NCI-H128 (cell line): Measurements from ENCODE around the gene CLTB.
"Not testable (repeated sequence)": the region's sequence is repeated elsewhere in the genome, so short reads cannot be mapped to it uniquely, and the experiment has no call there.

Experiments used
- DNase-seq: peaks from one replicate; lab custom pipeline; 2025; ENCODE audit not compliant: unreplicated experiment; lab: John Stamatoyannopoulos, UW

Gene CLTB

DNA sequence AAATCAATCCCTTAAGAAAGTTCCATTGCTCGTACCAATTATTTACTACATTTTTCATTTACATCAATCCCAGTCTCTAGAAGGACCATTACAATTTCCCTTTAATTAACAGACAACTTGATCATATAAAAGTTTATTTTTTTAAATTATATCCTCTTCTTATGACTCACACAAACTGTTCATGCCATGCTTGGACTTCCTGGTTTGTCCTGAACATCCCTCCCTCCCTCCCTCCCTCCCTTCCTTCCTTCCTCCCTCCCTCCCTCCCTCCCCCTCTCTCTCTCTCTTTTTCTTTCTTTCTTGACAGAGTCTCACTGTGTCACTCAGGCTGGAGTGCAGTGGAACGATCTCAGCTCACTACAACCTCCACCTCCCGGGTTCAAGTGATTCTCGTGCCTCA, 11.6 kb upstream of the CLTB start:
- DNase-seq, result no peak

GRCh38 chr5:176426876-176427275, 10.5 kb upstream of the CLTB start:
- no peak for DNase-seq

- no peak for DNase-seq
Observed at GRCh38 chr5:176425791-176426190, 9.5 kb upstream of the CLTB start.

- DNase-seq, result no peak
Observed at GRCh38 chr5:176425138-176425537, 8.8 kb upstream of the CLTB start.

- no peak for DNase-seq
Observed at GRCh38 chr5:176424181-176424580, 7.8 kb upstream of the CLTB start.

- no peak for DNase-seq
Observed at GRCh38 chr5:176420972-176421544, 4.7 kb upstream of the CLTB start.

- DNase-seq, result no peak
Observed at GRCh38 chr5:176420086-176420485, 3.7 kb upstream of the CLTB start.

- DNase-seq, result no peak
Observed at GRCh38 chr5:176418251-176418650, 1.9 kb upstream of the CLTB start.

DNA sequence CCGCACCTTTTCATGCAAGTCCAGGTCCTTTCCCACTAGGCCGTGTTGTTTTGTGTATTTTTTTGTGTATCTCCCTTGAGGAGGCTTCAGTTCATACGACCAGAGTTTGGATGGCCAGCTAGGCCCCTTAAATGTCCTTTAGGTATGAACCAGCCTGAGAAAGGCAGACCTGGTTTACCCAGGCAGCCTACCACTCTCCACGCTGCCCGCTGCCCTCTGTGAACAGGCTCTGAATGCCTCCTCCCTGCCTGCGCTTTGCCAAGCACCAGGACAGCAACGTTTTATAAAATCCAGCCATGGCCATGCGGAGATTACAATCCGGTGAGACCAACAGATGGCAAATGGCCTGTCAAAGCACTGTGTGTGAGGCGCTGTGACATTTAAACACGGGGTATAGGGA, 626 bp upstream of the CLTB start:
- no peak for DNase-seq

- DNase-seq, result no peak
Observed at GRCh38 chr5:176415240-176415951, 943 bp downstream of the CLTB start.

DNA sequence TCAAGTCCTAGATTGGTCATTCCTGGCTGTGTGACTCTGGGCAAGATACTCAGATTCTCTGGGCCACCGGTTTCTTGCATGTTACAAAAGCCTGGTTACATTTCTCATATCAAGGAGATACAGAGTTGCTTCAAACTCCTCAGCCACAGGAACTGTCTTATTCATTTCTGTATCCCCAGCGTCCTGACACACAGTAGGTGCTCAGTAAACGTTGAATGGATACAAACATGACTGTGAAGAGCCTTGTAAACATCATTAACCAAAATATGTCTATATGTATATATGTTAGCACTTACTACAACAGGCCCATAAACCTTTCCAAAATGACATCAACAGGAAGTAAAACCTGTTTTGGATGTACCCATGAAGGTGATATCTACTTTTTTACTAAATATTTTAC, 1.6 kb downstream of the CLTB start:
- DNase-seq, result no peak

GRCh38 chr5:176413709-176414191, 2.6 kb downstream of the CLTB start:
- no peak for DNase-seq

GRCh38 chr5:176413255-176413565, 3.1 kb downstream of the CLTB start:
- no peak for DNase-seq

DNA sequence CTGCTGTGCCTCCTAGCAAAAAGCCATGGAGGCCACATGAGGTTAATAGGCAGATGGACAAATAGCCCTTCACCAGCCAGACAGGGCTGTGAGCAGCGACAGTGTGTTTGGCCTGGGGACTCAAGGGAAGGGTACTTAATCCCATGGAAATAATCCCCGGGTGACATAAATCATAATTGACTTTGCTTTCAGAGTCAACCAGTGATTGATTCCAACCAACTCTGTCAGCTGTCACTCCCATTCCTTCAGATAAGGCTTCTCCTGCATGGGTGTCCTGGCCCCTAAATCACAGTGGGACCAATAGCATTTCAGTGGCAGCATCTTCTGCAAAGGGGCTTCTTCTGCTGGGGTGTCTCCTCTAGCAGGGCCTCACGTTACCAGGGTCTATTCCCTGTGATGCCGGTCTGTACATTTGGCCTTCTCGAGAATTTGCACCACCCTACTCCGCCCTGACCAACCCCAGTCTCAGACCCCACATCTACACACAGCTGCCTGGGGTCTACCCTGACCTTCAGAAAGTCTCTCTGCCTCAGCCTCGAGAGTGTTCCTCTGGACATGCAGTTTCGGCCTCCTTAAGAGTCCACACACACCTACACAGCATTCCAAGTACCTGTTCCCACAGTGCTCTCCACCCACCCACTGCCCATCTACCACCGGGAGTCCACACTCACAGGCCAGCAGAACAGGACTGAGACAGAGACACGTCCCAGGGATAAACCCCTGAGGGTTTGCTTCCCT, 3.7 kb downstream of the CLTB start:
- no peak for DNase-seq

DNA sequence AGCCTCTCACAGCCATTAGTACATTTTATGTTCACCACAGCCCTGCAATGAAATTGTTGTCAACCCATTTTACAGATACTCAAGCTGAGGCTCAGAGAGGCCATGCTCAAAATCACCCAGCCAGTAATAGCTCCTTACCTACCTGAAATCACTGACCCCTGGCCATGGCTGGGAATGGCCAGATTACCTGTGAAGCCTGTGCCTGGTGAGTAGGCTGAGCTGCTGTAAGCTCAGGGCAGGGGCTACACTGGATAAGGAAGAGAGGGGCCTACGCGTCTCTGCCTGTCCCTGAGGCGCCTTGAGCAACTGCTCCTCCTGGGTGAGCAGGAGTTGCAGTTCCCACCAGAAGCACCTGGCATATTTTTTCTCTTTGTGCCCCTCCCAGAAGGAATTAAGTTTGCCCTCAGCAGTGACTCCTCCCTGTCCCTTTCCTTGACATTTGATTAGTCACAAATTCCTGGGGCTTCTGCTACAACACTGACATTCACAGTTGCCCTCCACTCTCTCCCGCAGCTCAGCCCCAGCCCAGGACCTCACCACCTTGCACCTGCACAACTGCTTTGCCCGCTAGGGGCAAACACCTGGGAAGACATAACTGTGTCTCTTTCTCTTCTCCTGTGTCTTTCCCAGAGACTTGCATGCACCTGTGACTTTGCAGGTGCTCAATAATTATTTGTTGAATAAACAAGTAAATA, 5.7 kb downstream of the CLTB start:
- DNase-seq, result no peak

DNA sequence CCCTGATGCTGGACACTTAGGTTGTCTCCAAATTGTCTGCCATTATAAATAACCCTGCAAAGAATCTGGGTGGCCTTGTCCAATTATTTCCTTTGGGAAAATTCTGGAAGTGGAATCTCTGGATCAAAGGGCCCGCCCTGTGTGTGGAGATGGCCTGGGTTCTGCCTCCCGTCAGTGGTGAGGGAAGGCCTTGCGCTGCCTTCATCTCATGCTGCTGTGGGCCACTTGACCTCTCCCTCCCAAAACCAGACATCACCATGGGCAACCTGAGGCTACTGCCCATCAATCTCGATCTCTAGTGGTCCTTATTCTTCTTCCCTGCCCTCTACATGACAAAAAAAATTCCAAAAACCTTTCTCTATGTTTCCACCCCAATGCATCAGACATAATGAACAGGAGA, 6.6 kb downstream of the CLTB start:
- no peak for DNase-seq

GRCh38 chr5:176408590-176408989, 7.7 kb downstream of the CLTB start:
- no peak for DNase-seq

GRCh38 chr5:176408252-176408573, 8.1 kb downstream of the CLTB start:
- not testable (repeated sequence) for DNase-seq

DNA sequence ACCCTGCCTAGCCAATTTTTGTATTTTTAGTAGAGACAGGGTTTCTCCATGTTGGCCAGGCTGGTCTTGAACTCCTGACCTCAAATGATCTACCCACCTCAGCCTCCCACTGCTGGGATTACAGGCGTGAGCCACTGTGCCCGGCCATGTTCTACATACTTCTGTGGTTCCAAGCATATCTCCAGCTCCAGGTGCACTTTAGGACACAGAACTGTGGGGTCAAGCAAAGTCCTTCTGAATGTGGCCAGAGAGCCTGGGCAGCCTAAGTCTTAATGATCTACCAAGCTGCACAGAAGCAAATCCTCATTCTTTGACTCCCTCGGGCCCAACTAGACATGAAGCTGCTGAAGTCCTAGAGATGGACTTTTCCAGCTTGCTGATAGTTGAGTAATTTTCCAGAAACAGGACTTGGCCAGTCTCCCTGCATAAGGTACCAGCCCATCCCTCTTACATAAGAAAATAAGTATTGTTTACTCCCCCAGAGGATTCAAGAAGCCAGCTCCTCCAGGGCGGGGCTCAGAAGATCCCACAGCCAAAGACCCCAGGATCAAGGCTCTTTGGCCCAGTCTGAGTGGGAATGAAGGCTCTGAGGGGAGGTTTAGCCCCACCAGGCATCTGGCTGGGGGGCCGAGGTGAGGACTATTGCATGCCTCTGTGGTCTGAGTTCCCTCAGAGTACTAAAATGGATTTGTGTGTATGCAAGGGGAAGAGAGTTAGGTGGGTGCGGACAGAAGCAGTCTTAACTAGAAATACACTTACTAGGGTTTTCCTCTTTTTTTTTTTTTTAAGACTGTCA, 8.7 kb downstream of the CLTB start:
- no peak for DNase-seq

DNA sequence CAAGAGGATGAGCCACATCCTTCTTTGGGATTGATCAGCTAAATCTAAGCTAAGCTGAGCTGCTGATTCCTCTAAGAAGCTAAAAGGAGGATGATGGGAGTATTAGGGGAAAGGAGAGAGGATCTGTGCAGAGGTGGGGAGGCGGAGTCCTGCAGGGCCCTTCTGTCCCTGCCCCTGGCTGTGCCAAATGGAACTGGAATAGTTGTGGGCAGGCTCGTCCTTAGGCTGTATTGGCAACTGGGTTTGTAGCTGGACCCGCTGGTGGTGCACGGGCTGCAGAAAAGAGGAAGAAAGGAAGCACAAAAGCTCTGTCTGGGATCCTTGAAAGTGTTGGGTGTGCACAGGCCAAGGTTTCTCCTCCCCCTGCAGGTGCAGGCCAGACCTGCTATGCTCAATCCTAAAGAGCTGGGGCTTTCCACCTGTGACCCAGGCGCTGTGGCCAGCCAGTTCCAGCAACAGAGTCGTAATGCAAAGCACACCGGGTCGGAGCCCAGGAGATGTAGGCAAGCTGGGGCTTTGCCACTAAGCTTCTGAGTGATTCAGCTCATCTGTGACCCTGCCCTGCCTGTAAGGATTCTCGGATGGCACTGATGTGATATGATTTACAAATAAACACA, 9.8 kb downstream of the CLTB start:
- no peak for DNase-seq
